Trophoblast cell (in vitro differentiated cells and primary cell): ENCODE results near the gene PCK1.

Experiments used
- DNase-seq, 2 donors: peaks; one replicate each; pipeline ENCODE4 v3.0.0-alpha.2; 2016
- H2AFZ ChIP-seq: 2 replicates; pipeline ENCODE4 v1.6.1; 2013; ENCODE audit warnings: low read length, moderate library complexity, mild to moderate bottlenecking; ENCODE audit not compliant: insufficient read depth, poor library complexity
- H2AK5ac ChIP-seq: 2 replicates; pipeline ENCODE4 v1.6.1; 2013; ENCODE audit warnings: mild to moderate bottlenecking, low read length
- H2BK120ac ChIP-seq: 2 replicates; pipeline ENCODE4 v1.6.1; 2013; ENCODE audit warnings: low read length, mild to moderate bottlenecking, moderate library complexity; ENCODE audit not compliant: insufficient read depth, poor library complexity
- H2BK12ac ChIP-seq: 2 replicates; pipeline ENCODE4 v1.6.1; 2013; ENCODE audit warnings: mild to moderate bottlenecking, low read length, moderate library complexity
- H2BK5ac ChIP-seq: 2 replicates; pipeline ENCODE4 v1.6.1; 2013; ENCODE audit warnings: low read length, low read depth, moderate library complexity, mild to moderate bottlenecking; ENCODE audit not compliant: poor library complexity
- H3K14ac ChIP-seq: 2 replicates; pipeline ENCODE4 v1.6.1; 2013; ENCODE audit warnings: mild to moderate bottlenecking, low read length
- H3K18ac ChIP-seq: 2 replicates; pipeline ENCODE4 v1.6.1; 2013; ENCODE audit warnings: mild to moderate bottlenecking, low read length
- H3K23ac ChIP-seq: 2 replicates; pipeline ENCODE4 v1.6.1; 2013; ENCODE audit warnings: low read length
- H3K27ac ChIP-seq: 2 replicates; pipeline ENCODE4 v1.5.1; 2013; ENCODE audit warnings: low read depth, mild to moderate bottlenecking, inconsistent platforms, low read length, moderate library complexity
- H3K27me3 ChIP-seq: 2 replicates; pipeline ENCODE4 v1.6.1; 2013; ENCODE audit warnings: inconsistent platforms, mild to moderate bottlenecking, low read length, moderate library complexity; ENCODE audit not compliant: insufficient read depth
- H3K36me3 ChIP-seq, 2 experiments: 1 replicate in 1 of 2; 2 replicates in 1 of 2; pipeline ENCODE4 v1.6.1; 2013; ENCODE audit warnings: low read length in 2 of 2, mild to moderate bottlenecking in 2 of 2, moderate library complexity in 1 of 2; ENCODE audit not compliant: insufficient read depth in 2 of 2, control insufficient read depth in 1 of 2
- H3K4ac ChIP-seq: 2 replicates; pipeline ENCODE4 v1.6.1; 2013; ENCODE audit warnings: low read depth, mild to moderate bottlenecking, low read length, moderate library complexity
- H3K4me1 ChIP-seq, 2 experiments: 1 replicate in 1 of 2; 2 replicates in 1 of 2; pipeline ENCODE4 v1.6.1; 2013; ENCODE audit warnings: low read length in 2 of 2, mild to moderate bottlenecking in 2 of 2, moderate library complexity in 1 of 2; ENCODE audit not compliant: insufficient read depth in 2 of 2, control insufficient read depth in 1 of 2
- H3K4me2 ChIP-seq: 2 replicates; pipeline ENCODE4 v1.6.1; 2013; ENCODE audit warnings: inconsistent platforms, mild to moderate bottlenecking, low read length, moderate library complexity
- H3K4me3 ChIP-seq: 2 replicates; pipeline ENCODE4 v1.5.1; 2013; ENCODE audit warnings: mild to moderate bottlenecking, low read depth, low read length, inconsistent platforms
- H3K79me1 ChIP-seq: one replicate; pipeline ENCODE4 v1.6.1; 2013; ENCODE audit warnings: low read length
- H3K79me2 ChIP-seq: 2 replicates; pipeline ENCODE4 v1.6.1; 2013; ENCODE audit warnings: low read length, mild to moderate bottlenecking; ENCODE audit not compliant: control insufficient read depth, insufficient read depth, poor library complexity
- H3K9ac ChIP-seq: 2 replicates; pipeline ENCODE4 v1.6.1; 2013; ENCODE audit warnings: mild to moderate bottlenecking, low read length
- H3K9me3 ChIP-seq: 2 replicates; pipeline ENCODE4 v1.6.1; 2013; ENCODE audit warnings: low read depth, mild to moderate bottlenecking, control low read depth, inconsistent platforms, low read length; ENCODE audit not compliant: insufficient read depth
- H4K12ac ChIP-seq: 2 replicates; pipeline ENCODE4 v1.6.1; 2013; ENCODE audit warnings: low read depth, mild to moderate bottlenecking, low read length, moderate library complexity
- H4K8ac ChIP-seq: 2 replicates; pipeline ENCODE4 v1.6.1; 2013; ENCODE audit warnings: low read depth, mild to moderate bottlenecking, low read length, moderate library complexity
- H4K91ac ChIP-seq: one replicate; pipeline ENCODE4 v1.6.1; 2013; ENCODE audit warnings: low read depth, mild to moderate bottlenecking, low read length, moderate library complexity
- WGBS: extraction: QIAGEN DNeasy Blood & Tissue Kit; methylation state at CpG from one replicate; pipeline ENCODE4 v1.1.7; 2013; ENCODE audit warnings: missing lambda C conversion rate; ENCODE audit not compliant: insufficient read length, insufficient coverage; ENCODE audit errors: extremely low coverage; 5-methylcytosine and 5-hydroxymethylcytosine counted together

PCK1 gene

GRCh38 chr20:57615445-57615811, 54.5 kb downstream of the PCK1 start:
- Histone ChIP-seq H3K18ac (no peak overlapping the region), H3K4me1 (peaks cover 2% of the 10 kb centered on the region in 2 experiments), H2AFZ (no peak overlapping the region), H3K27me3 (no peaks in the 10 kb centered on the region), H3K79me2 (no peaks in the 10 kb centered on the region), H3K27ac (no peak overlapping the region), H3K9me3 (no peaks in the 10 kb centered on the region), H3K36me3 (no peaks in the 10 kb centered on the region), H3K4me3 (no peak overlapping the region), H3K9ac (no peak overlapping the region), H2AK5ac (no peak overlapping the region), H3K4ac (no peak overlapping the region), H4K91ac (no peak overlapping the region), H2BK5ac (no peak overlapping the region), H3K79me1 (peaks cover 2% of the 10 kb centered on the region), H4K12ac (no peak overlapping the region), H3K23ac (no peak overlapping the region), H3K4me2 (no peak overlapping the region), H3K14ac (no peak overlapping the region), H2BK120ac (no peak overlapping the region), H2BK12ac (no peak overlapping the region), H4K8ac (no peak overlapping the region)
- WGBS: no CpG with 5 or more reads among the region's 8 CpGs
- DNase-seq: no peak

GRCh38 chr20:57616143-57616951, 55.4 kb downstream of the PCK1 start:
- Histone ChIP-seq H2BK5ac (no peak overlapping the region), H4K12ac (no peak overlapping the region), H3K79me1 (no peaks in the 10 kb centered on the region), H3K18ac (no peak overlapping the region), H2BK120ac (no peak overlapping the region), H3K9me3 (no peaks in the 10 kb centered on the region), H3K36me3 (no peaks in the 10 kb centered on the region), H4K91ac (no peak overlapping the region), H3K4me2 (no peak overlapping the region), H2AK5ac (no peak overlapping the region), H3K4me3 (no peak overlapping the region), H3K27ac (no peak overlapping the region), H3K27me3 (no peaks in the 10 kb centered on the region), H2BK12ac (no peak overlapping the region), H4K8ac (no peak overlapping the region), H3K4ac (no peak overlapping the region), H3K23ac (no peak overlapping the region), H3K14ac (no peak overlapping the region), H3K4me1 (peaks cover 0 to 1% of the 10 kb centered on the region in 2 experiments), H3K9ac (no peak overlapping the region), H2AFZ (no peak overlapping the region), H3K79me2 (no peaks in the 10 kb centered on the region)
- WGBS: no CpG with 5 or more reads among the region's 20 CpGs
- no peak for DNase-seq

- Histone ChIP-seq H3K4me3 (no peak overlapping the region), H4K91ac (no peak overlapping the region), H3K36me3 (no peaks in the 10 kb centered on the region), H3K27me3 (no peaks in the 10 kb centered on the region), H2BK120ac (no peak overlapping the region), H3K4me2 (no peak overlapping the region), H2AK5ac (no peak overlapping the region), H3K14ac (no peak overlapping the region), H4K8ac (no peak overlapping the region), H3K18ac (no peak overlapping the region), H2BK12ac (no peak overlapping the region), H3K4me1 (peaks cover 0 to 1% of the 10 kb centered on the region in 2 experiments), H4K12ac (no peak overlapping the region), H3K27ac (no peak overlapping the region), H3K9ac (no peak overlapping the region), H3K79me1 (no peaks in the 10 kb centered on the region), H2BK5ac (no peak overlapping the region), H3K79me2 (no peaks in the 10 kb centered on the region), H2AFZ (no peak overlapping the region), H3K4ac (no peak overlapping the region), H3K9me3 (no peaks in the 10 kb centered on the region), H3K23ac (no peak overlapping the region)
- no CpG with 5 or more reads among the region's 6 CpGs for whole genome bisulfite sequencing
- DNase-seq: no peak
Measured at GRCh38 chr20:57617079-57617795, 56.3 kb downstream of the PCK1 start.
